ENCODE results near the gene ARL6IP5.

The ARL6IP5 gene

DNA sequence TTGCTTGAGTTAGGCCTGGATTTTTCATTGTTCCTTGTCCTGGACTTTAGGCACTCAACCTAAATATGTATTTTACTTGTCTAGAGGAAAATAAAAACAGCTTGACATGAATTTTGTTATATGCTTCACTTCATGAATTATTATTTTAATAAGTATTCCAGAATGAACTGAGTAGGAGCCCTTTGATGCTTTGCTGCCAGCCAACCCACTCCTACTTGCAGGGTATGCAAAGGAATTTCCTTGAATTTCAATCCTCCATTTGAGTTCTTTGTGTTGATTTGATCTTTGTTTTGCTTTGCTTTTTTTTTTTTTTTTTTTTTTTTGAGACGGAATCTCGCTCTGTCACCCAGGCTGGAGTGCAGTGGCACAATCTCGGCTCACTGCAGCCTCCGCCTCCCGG is 11.6 kb downstream of the ARL6IP5 start:
- Mint-ChIP-seq H3K4me3 (no peak overlapping the region), H3K9me3 (no peaks in the 10 kb centered on the region), H3K27ac (no peak overlapping the region), H3K27me3 (ENCODE audit: low read depth, poor library complexity) (no peaks in the 10 kb centered on the region), H3K36me3 (ENCODE audit: low read depth) (peaks cover 16% of the 10 kb centered on the region), H3K4me1 (peaks cover 38% of the 10 kb centered on the region)
- no peak for TF ChIP-seq CTCF (IDR thresholded peaks at IDR 0.05)
- DNase-seq, result no peak

- DNase-seq, result no peak
- Mint-ChIP-seq H3K27me3 (ENCODE audit: low read depth, poor library complexity) (no peaks in the 10 kb centered on the region), H3K27ac (no peak overlapping the region), H3K36me3 (ENCODE audit: low read depth) (peaks cover 27% of the 10 kb centered on the region), H3K4me1 (peaks cover 25% of the 10 kb centered on the region), H3K9me3 (no peaks in the 10 kb centered on the region), H3K4me3 (no peak overlapping the region)
- TF ChIP-seq CTCF (IDR thresholded peaks at IDR 0.05), result no peak
Measured at GRCh38 chr3:69097407-69098086, 12.8 kb downstream of the ARL6IP5 start.

DNA sequence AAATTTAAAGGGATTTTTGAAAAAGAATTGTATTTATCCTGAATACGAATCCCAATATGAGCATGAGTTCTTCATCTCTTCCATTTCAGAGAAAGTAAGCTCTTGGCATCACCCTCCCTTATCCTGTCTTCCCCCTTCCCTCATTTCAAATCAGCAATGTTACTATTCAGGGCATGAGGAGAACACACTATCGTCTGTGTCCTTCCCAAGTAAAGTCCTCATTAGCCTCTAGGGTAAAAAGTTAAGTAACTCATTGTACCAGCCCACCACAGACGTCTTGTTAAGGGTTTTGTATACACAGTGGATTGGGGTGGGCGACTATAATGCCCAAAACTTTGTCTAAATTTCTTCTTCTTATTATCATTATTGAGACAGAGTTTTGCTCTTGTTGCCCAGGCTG is 14.8 kb downstream of the ARL6IP5 start:
- no peak for DNase-seq
- H3K4me3 Mint-ChIP-seq, result no peak overlapping the region
- H3K36me3 Mint-ChIP-seq (ENCODE audit: low read depth), result peaks cover 40% of the 10 kb centered on the region
- no peaks in the 10 kb centered on the region for H3K9me3 Mint-ChIP-seq
- no peaks in the 10 kb centered on the region for H3K27me3 Mint-ChIP-seq (ENCODE audit: low read depth, poor library complexity)
- H3K27ac Mint-ChIP-seq, result no peak overlapping the region
- no peak for TF ChIP-seq CTCF (IDR thresholded peaks at IDR 0.05)
- peaks cover 13% of the 10 kb centered on the region for H3K4me1 Mint-ChIP-seq

- no peak for DNase-seq
- no peaks in the 10 kb centered on the region for H3K4me1 Mint-ChIP-seq
- no peak for TF ChIP-seq CTCF (IDR thresholded peaks at IDR 0.05)
- H3K9me3 Mint-ChIP-seq, result no peaks in the 10 kb centered on the region
- H3K27ac Mint-ChIP-seq, result no peak overlapping the region
- H3K27me3 Mint-ChIP-seq (ENCODE audit: low read depth, poor library complexity), result no peaks in the 10 kb centered on the region
- H3K36me3 Mint-ChIP-seq (ENCODE audit: low read depth), result peaks cover 39% of the 10 kb centered on the region
- H3K4me3 Mint-ChIP-seq, result no peak overlapping the region
Measured at GRCh38 chr3:69102384-69102783, 17.6 kb downstream of the ARL6IP5 start.

GRCh38 chr3:69103123-69103522 is 18.4 kb downstream of the ARL6IP5 start:
- H3K4me1 Mint-ChIP-seq, result no peaks in the 10 kb centered on the region
- no peak for TF ChIP-seq CTCF (IDR thresholded peaks at IDR 0.05)
- H3K4me3 Mint-ChIP-seq, result no peak overlapping the region
- no peak overlapping the region for H3K27ac Mint-ChIP-seq
- DNase-seq, result no peak
- no peaks in the 10 kb centered on the region for H3K27me3 Mint-ChIP-seq (ENCODE audit: low read depth, poor library complexity)
- peaks cover 34% of the 10 kb centered on the region for H3K36me3 Mint-ChIP-seq (ENCODE audit: low read depth)
- H3K9me3 Mint-ChIP-seq, result no peaks in the 10 kb centered on the region

DNA sequence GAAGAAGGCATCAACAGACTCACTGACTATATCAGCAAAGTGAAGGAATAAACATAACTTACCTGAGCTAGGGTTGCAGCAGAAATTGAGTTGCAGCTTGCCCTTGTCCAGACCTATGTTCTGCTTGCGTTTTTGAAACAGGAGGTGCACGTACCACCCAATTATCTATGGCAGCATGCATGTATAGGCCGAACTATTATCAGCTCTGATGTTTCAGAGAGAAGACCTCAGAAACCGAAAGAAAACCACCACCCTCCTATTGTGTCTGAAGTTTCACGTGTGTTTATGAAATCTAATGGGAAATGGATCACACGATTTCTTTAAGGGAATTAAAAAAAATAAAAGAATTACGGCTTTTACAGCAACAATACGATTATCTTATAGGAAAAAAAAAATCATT is 19.8 kb downstream of the ARL6IP5 start:
- Mint-ChIP-seq H3K36me3 (ENCODE audit: low read depth) (peaks cover 31% of the 10 kb centered on the region), H3K4me3 (no peak overlapping the region), H3K27me3 (ENCODE audit: low read depth, poor library complexity) (no peaks in the 10 kb centered on the region), H3K27ac (peak overlapping the region; percentile 30), H3K9me3 (no peaks in the 10 kb centered on the region), H3K4me1 (no peaks in the 10 kb centered on the region)
- DNase-seq, result no peak
- no peak for TF ChIP-seq CTCF (IDR thresholded peaks at IDR 0.05)
